BJ (cell line): ENCODE data around the gene RASSF3. TPM values are rescaled to one million over a fixed set of nuclear protein-coding genes. Genes with fewer than 3 reads are reported as not detected.
"Not testable (repeated sequence)": the region's sequence is repeated elsewhere in the genome, so short reads cannot be mapped to it uniquely, and the experiment has no call there.

Experiments used
- CTCF ChIA-PET: fragments of 350-600 bp; formaldehyde crosslinking; extraction: SDS; loops from one replicate; lab custom pipeline; 2021; ENCODE audit warnings: antibody characterized with exemption, inconsistent platforms; lab: Yijun Ruan, JAX
- POLR2A ChIA-PET: fragments of 300-600 bp; sonication (Branson Sonifier 250); formaldehyde crosslinking; extraction: SDS; loops from one replicate; lab custom pipeline; 2021; ENCODE audit warnings: antibody characterized with exemption; lab: Charles Lee
- DNase-seq: peaks from one replicate; pipeline ENCODE4 v3.0.0-alpha.2; 2011; ENCODE audit warnings: low read depth
- H3K27me3 ChIP-seq: 2 replicates; pipeline ENCODE4 v1.6.0; 2011; ENCODE audit warnings: low read length; ENCODE audit not compliant: control insufficient read depth, insufficient read depth
- H3K36me3 ChIP-seq: 2 replicates; pipeline ENCODE4 v1.5.1; 2011; ENCODE audit warnings: low read length; ENCODE audit not compliant: control insufficient read depth, insufficient read depth
- H3K4me3 ChIP-seq: 2 replicates; pipeline ENCODE4 v1.5.1; 2011; ENCODE audit warnings: low read depth, mild to moderate bottlenecking, control low read depth, low read length
- CTCF ChIP-seq: IDR thresholded peaks from 2 replicates; pipeline ENCODE4 v1.5.1; 2011; ENCODE audit warnings: low read depth, mild to moderate bottlenecking, control low read depth, inconsistent platforms, low read length, moderate library complexity; ENCODE audit not compliant: insufficient read depth
- polyA plus RNA-seq: library from polyadenylated mRNA; depleted of rRNA; stranded (reverse); fragments of >200 nt; gene quantifications from 2 replicates; pipeline ENCODE4 v1.2.3, GENCODE V29; 2011

Gene RASSF3
- polyA plus RNA-seq, 1 experiment, result 27.7 TPM

GRCh38 chr12:64618953-64619590 lies 8.8 kb downstream of the RASSF3 start:
- CTCF ChIA-PET, result interaction anchor here (0.8 to 1.1 kb wide), 2 partner anchors 21 to 70 kb away, joined by 3 read pairs; no protein-coding TSS in a partner anchor
- no peak for DNase-seq
- no peak for TF ChIP-seq CTCF
- no peaks in the 10 kb centered on the region for H3K36me3 ChIP-seq
- H3K4me3 ChIP-seq, result no peak overlapping the region; the same call in 1 of the 2 replicates
- H3K27me3 ChIP-seq, result no peaks in the 10 kb centered on the region
- POLR2A ChIA-PET, result no interaction called here

GRCh38 chr12:64621257-64621942 lies 11.1 kb downstream of the RASSF3 start:
- peak; percentile 82 for DNase-seq
- ChIA-PET POLR2A (no interaction called here), CTCF (interaction anchor here (1.2 kb wide), 1 partner anchor 72 kb away, joined by 3 read pairs; no protein-coding TSS in a partner anchor)
- no peak for TF ChIP-seq CTCF
- Histone ChIP-seq H3K36me3 (no peaks in the 10 kb centered on the region), H3K4me3 (no peak overlapping the region), H3K27me3 (no peaks in the 10 kb centered on the region)

- no peaks in the 10 kb centered on the region for H3K27me3 ChIP-seq
- no peak for DNase-seq
- ChIA-PET CTCF (interaction anchor here (0.6 to 1.1 kb wide), 2 partner anchors 10 to 231 kb away, joined by 3 to 4 read pairs; no protein-coding TSS in a partner anchor), POLR2A (no interaction called here)
- H3K36me3 ChIP-seq, result no peaks in the 10 kb centered on the region
- H3K4me3 ChIP-seq, result no peak overlapping the region
- TF ChIP-seq CTCF, result no peak
Measured at GRCh38 chr12:64624035-64624434, 13.7 kb downstream of the RASSF3 start.

GRCh38 chr12:64625243-64626077 lies 15.2 kb downstream of the RASSF3 start:
- CTCF ChIA-PET, result interaction anchor here (1.0 to 1.3 kb wide), 3 partner anchors 9 to 73 kb away, joined by 3 to 5 read pairs (median 3); no protein-coding TSS in a partner anchor
- H3K4me3 ChIP-seq, result peak overlapping the region; percentile 25
- H3K36me3 ChIP-seq, result no peaks in the 10 kb centered on the region
- no peak for DNase-seq
- POLR2A ChIA-PET, result no interaction called here
- H3K27me3 ChIP-seq, result no peaks in the 10 kb centered on the region
- no peak for TF ChIP-seq CTCF

GRCh38 chr12:64626588-64626987 lies 16.3 kb downstream of the RASSF3 start:
- CTCF ChIA-PET, result interaction anchor here (1.3 kb wide), 1 partner anchor 72 kb away, joined by 3 read pairs; no protein-coding TSS in a partner anchor
- H3K4me3 ChIP-seq, DNase-seq, H3K36me3 ChIP-seq, POLR2A ChIA-PET, H3K27me3 ChIP-seq: not testable (repeated sequence)
